Thyroid gland (tissue), 4 donors: Measurements from ENCODE around the gene RNF31. TPM values are rescaled to one million over a fixed set of nuclear protein-coding genes. Genes with fewer than 3 reads are reported as not detected.

Experiments
- DNase-seq, 2 donors: peaks; one replicate each; pipeline ENCODE4 v3.0.0-alpha.2; 2019
- H3K27ac ChIP-seq, 3 donors: fragments of 200-600 bp; sonication (generic); 1 replicate in 2 of 3; 2 replicates in 1 of 3; pipeline ENCODE4 v1.5.1; 2016 to 2019; ENCODE audit warnings: mild to moderate bottlenecking in 1 of 3, moderate library complexity in 1 of 3
- H3K27me3 ChIP-seq: fragments of 200-600 bp; sonication (generic); one replicate; pipeline ENCODE4 v1.5.1; 2019
- H3K36me3 ChIP-seq, 2 donors: fragments of 200-600 bp; sonication (generic); one replicate each; pipeline ENCODE4 v1.5.1; 2016 to 2019
- H3K4me1 ChIP-seq, 2 donors: fragments of 200-600 bp; sonication (generic); one replicate each; pipeline ENCODE4 v1.5.1; 2017 to 2019
- H3K4me3 ChIP-seq, 3 donors: fragments of 200-600 bp; sonication (generic); replicated peaks in 1 of 3; 1 replicate in 2 of 3; 2 replicates in 1 of 3; pipeline ENCODE4 v1.5.1; 2016; ENCODE audit warnings: mild to moderate bottlenecking in 1 of 3
- H3K9me3 ChIP-seq: fragments of 200-600 bp; sonication (generic); one replicate; pipeline ENCODE4 v1.5.1; 2017
- CTCF ChIP-seq, 6 experiments: fragments of 200-600 bp in 3 of 6; fragments of 450-650 bp in 3 of 6; sonication (generic) in 3 of 6; IDR thresholded peaks; one replicate each; pipeline ENCODE4 v1.5.1; 2016 to 2019; ENCODE audit warnings: antibody characterized with exemption in 6 of 6, mild to moderate bottlenecking in 2 of 6, inconsistent platforms in 1 of 6, moderate library complexity in 1 of 6
- POLR2A ChIP-seq, 2 donors: fragments of 450-650 bp; IDR thresholded peaks; one replicate each; pipeline ENCODE4 v1.6.1; 2017; ENCODE audit warnings: antibody characterized with exemption in 2 of 2, mild to moderate bottlenecking in 2 of 2, moderate library complexity in 1 of 2
- whole genome bisulfite sequencing, 2 donors: methylation state at CpG; one replicate each; pipeline ENCODE4 v1.1.5; 2017; 5-methylcytosine and 5-hydroxymethylcytosine counted together
- intact Hi-C: fragments of 100-400 bp; cut with DNase I; formaldehyde crosslinking; loops from one replicate; pipeline ENCODE4 v1.15.1; 2023
- total RNA-seq, 4 donors: library from RNA; depleted of rRNA; stranded (reverse); fragments of >200 nt; gene quantifications; one replicate each; pipeline ENCODE4 v1.2.3, GENCODE V29; 2016

RNF31 gene
- total RNA-seq, 4 donors from 2014 or later = 30.6 to 106 (median 67.6) TPM

- intact Hi-C loops = no loop called here
- no peak for DNase-seq
- no peak for TF ChIP-seq CTCF (IDR thresholded peaks at IDR 0.05)
- TF ChIP-seq POLR2A (IDR thresholded peaks at IDR 0.05) = no peak
- no peaks in the 10 kb centered on the region for H3K27me3 ChIP-seq
- H3K27ac ChIP-seq = peak overlapping the region in 1 of 3 donors; percentile 59
- peaks cover 0 to 17% of the 10 kb centered on the region in 2 donors for H3K4me1 ChIP-seq
- 82 to 93% methylated on average over 9 to 10 of the region's 14 CpGs for WGBS, 2 donors
- H3K9me3 ChIP-seq = no peaks in the 10 kb centered on the region
- peaks cover 26 to 30% of the 10 kb centered on the region in 2 donors for H3K36me3 ChIP-seq
- H3K4me3 ChIP-seq = no peak overlapping the region
Measured at GRCh38 chr14:24179294-24179960, 32.1 kb downstream of the RNF31 start.

GRCh38 chr14:24179961-24180796 is 32.9 kb downstream of the RNF31 start:
- TF ChIP-seq CTCF (IDR thresholded peaks at IDR 0.05) (no peak), POLR2A (IDR thresholded peaks at IDR 0.05) (no peak)
- no peaks in the 10 kb centered on the region for H3K9me3 ChIP-seq
- peak; percentile 24 to 26 for DNase-seq
- no peak overlapping the region for H3K4me3 ChIP-seq
- H3K4me1 ChIP-seq = peaks cover 0 to 17% of the 10 kb centered on the region in 2 donors
- intact Hi-C loops = no loop called here
- H3K27ac ChIP-seq = peak overlapping the region in 2 of 3 donors; percentile 7 to 59
- no peaks in the 10 kb centered on the region for H3K27me3 ChIP-seq
- H3K36me3 ChIP-seq = peaks cover 33 to 35% of the 10 kb centered on the region in 2 donors
- WGBS, 2 donors = 77 to 83% methylated on average over 17 to 18 of the region's 18 CpGs

- 93 to 94% methylated on average over 8 to 18 of the region's 19 CpGs for WGBS, 2 donors
- no peaks in the 10 kb centered on the region for H3K27me3 ChIP-seq
- H3K36me3 ChIP-seq = peaks cover 41 to 45% of the 10 kb centered on the region in 2 donors
- DNase-seq = no peak
- intact Hi-C loops = no loop called here
- H3K27ac ChIP-seq = no peak overlapping the region
- peaks cover 0 to 17% of the 10 kb centered on the region in 2 donors for H3K4me1 ChIP-seq
- TF ChIP-seq CTCF (IDR thresholded peaks at IDR 0.05) (no peak), POLR2A (IDR thresholded peaks at IDR 0.05) (no peak)
- no peak overlapping the region for H3K4me3 ChIP-seq
- no peaks in the 10 kb centered on the region for H3K9me3 ChIP-seq
Measured at GRCh38 chr14:24181371-24182077, 34.2 kb downstream of the RNF31 start.

GRCh38 chr14:24182110-24182882 is 35.0 kb downstream of the RNF31 start:
- intact Hi-C loops = no loop called here
- WGBS, 2 donors = 90 to 93% methylated on average over 6 to 13 of the region's 14 CpGs
- H3K36me3 ChIP-seq = peaks cover 43 to 47% of the 10 kb centered on the region in 2 donors
- no peak for DNase-seq
- TF ChIP-seq POLR2A (IDR thresholded peaks at IDR 0.05) (no peak), CTCF (IDR thresholded peaks at IDR 0.05) (no peak)
- H3K4me1 ChIP-seq = peaks cover 0 to 19% of the 10 kb centered on the region in 2 donors
- H3K27me3 ChIP-seq = no peaks in the 10 kb centered on the region
- no peak overlapping the region for H3K27ac ChIP-seq
- H3K9me3 ChIP-seq = no peaks in the 10 kb centered on the region
- H3K4me3 ChIP-seq = no peak overlapping the region
